ENCODE measurements around the gene CSRP1. TPM values are rescaled to one million over a fixed set of nuclear protein-coding genes. Genes with fewer than 3 reads are reported as not detected.

The CSRP1 gene
- total and polyA plus RNA-seq, 2 experiments from 2014 or later, result 78.9 to 135 TPM

DNA sequence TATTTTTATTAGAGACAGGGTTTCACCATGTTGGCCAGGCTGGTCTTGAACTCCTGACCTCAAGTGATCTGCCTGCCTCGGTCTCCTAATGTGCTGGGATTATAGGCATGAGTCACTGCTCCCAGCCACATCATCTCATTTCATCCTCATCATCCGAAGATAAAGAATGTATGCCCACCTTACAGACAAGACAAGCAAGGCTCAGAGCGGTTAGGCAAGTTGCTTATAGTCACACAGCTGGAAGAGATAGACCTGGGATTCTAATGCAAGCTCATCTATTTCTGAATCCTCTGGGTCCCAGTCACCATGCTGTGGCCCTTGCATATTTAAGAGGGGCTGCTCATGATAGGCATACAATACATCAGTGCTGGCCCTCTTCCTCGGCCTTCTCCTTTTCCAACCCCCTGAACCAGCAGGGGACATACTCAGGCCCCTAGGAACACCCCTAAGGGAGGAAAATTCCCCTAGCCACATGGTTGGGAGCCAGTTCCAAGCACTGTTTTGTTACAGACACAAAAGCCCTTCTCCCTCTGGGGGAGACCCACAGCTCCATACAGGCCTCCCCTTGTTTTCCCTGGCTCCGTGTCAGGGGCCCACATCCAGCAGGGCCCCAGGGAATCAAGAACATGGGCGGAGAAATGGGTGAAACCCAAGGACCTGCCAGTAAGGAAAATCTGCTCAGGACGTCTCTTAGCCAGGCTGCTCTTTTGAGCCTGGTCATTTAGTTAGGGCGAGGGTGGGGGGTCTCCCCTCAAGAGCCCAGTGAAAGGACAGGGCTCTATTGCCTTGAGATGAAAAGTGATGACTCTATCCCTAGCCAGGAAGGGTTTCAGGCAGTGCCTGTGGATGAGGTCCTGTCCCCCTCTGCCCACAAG, 6.9 kb downstream of the CSRP1 start:
- Histone ChIP-seq H3K36me3 (no peaks in the 10 kb centered on the region), H3K27ac (peak overlapping the region; percentile 99), H3K9me3 (ENCODE audit: low read depth) (no peaks in the 10 kb centered on the region), H3K4me1 (ENCODE audit: low read depth) (peaks cover 70% of the 10 kb centered on the region), H3K27me3 (no peaks in the 10 kb centered on the region), H3K4me3 (no peak overlapping the region)
- TF ChIP-seq, protein P1, sequence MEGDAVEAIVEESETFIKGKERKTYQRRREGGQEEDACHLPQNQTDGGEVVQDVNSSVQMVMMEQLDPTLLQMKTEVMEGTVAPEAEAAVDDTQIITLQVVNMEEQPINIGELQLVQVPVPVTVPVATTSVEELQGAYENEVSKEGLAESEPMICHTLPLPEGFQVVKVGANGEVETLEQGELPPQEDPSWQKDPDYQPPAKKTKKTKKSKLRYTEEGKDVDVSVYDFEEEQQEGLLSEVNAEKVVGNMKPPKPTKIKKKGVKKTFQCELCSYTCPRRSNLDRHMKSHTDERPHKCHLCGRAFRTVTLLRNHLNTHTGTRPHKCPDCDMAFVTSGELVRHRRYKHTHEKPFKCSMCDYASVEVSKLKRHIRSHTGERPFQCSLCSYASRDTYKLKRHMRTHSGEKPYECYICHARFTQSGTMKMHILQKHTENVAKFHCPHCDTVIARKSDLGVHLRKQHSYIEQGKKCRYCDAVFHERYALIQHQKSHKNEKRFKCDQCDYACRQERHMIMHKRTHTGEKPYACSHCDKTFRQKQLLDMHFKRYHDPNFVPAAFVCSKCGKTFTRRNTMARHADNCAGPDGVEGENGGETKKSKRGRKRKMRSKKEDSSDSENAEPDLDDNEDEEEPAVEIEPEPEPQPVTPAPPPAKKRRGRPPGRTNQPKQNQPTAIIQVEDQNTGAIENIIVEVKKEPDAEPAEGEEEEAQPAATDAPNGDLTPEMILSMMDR (IDR thresholded peaks at IDR 0.05; ENCODE audit: low read depth, low read length), result no peak
- peak in 1 of 2 donors; percentile 72 for DNase-seq (ENCODE audit: low read depth in 1 of 2, low spot score in 1 of 2)

DNA sequence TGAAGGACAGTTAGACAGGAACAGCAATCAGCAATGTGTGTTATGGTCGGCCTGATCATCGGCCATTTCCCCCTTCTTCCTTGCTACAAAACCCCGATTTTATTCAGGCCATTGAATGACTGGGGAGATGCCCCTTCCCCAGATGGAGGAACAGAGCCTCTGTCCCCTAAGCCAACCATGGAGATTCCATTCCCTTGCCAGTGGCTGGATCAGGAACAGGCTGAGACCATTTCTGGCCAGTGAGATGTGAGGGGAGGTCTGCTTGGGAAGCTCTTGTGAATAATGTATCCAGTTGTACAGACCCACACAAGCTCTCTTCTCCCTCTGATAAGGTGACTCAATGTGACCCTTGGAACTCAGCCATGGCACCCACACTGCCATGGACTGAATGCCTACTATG, 7.7 kb downstream of the CSRP1 start:
- Histone ChIP-seq H3K36me3 (no peaks in the 10 kb centered on the region), H3K4me3 (no peak overlapping the region), H3K4me1 (ENCODE audit: low read depth) (peaks cover 75% of the 10 kb centered on the region), H3K27me3 (no peaks in the 10 kb centered on the region), H3K9me3 (ENCODE audit: low read depth) (no peaks in the 10 kb centered on the region), H3K27ac (peak overlapping the region; percentile 99)
- TF ChIP-seq, protein P1 (IDR thresholded peaks at IDR 0.05; ENCODE audit: low read depth, low read length), result no peak
- no peak for DNase-seq (ENCODE audit: low read depth in 1 of 2, low spot score in 1 of 2)

DNA sequence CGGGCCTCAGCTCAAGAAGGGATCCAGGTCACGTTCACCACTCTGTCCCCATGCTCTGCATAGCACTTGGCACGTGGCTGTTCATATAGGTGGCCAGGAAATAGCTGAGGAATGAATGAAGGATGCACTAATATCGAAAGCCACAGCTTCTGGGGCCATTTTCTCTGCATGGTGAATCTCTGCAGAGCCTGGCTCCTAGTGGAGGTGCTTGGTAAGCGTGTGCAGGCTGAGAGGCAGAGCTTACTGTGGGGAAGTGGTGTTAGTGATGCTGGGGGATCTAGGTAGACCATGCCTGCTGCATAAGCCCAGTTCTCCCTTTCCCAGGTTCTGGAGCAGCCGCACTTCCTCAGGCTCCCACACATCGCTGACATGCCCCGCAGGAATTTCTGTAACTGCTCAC, 8.3 kb downstream of the CSRP1 start:
- Histone ChIP-seq H3K4me1 (ENCODE audit: low read depth) (peaks cover 75% of the 10 kb centered on the region), H3K27me3 (no peaks in the 10 kb centered on the region), H3K36me3 (no peaks in the 10 kb centered on the region), H3K9me3 (ENCODE audit: low read depth) (no peaks in the 10 kb centered on the region), H3K27ac (peak overlapping the region; percentile 99), H3K4me3 (no peak overlapping the region)
- TF ChIP-seq, protein P1 (IDR thresholded peaks at IDR 0.05; ENCODE audit: low read depth, low read length), result peak; percentile 6
- no peak for DNase-seq (ENCODE audit: low read depth in 1 of 2, low spot score in 1 of 2)

DNA sequence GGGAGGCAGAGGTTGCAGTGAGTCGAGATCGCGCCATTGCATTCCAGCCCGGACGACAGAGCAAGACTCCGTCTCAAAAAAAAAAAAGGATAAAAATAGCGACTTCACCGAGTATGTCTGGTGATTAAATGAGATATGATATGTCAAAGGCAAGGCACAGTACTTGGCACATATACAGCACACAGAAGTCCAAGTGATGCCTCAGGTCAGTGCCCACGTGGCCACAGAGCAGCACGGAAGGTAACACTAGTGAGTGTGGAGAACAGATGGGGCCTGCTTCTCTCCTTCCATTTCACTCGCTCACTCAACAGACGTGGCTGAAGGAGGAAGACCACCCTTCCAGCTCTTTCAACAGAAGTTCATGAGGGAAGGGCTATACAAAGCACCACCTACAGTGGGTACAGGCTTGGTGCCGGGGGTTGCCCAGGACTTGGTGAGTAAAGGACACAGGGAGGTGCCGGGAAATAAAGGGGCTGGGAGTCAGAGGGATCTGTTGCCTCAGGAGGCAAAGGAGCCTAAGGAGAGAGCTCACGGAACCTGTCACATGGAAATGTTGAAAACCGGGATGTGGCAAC, 8.9 kb downstream of the CSRP1 start:
- H3K9me3 ChIP-seq (ENCODE audit: low read depth), result no peaks in the 10 kb centered on the region
- H3K4me3 ChIP-seq, result no peak overlapping the region
- H3K36me3 ChIP-seq, result no peaks in the 10 kb centered on the region
- H3K4me1 ChIP-seq (ENCODE audit: low read depth), result peaks cover 75% of the 10 kb centered on the region
- DNase-seq (ENCODE audit: low read depth in 1 of 2, low spot score in 1 of 2), result no peak
- TF ChIP-seq, protein P1 (IDR thresholded peaks at IDR 0.05; ENCODE audit: low read depth, low read length), result no peak
- peak overlapping the region; percentile 99 for H3K27ac ChIP-seq
- H3K27me3 ChIP-seq, result no peaks in the 10 kb centered on the region

DNA sequence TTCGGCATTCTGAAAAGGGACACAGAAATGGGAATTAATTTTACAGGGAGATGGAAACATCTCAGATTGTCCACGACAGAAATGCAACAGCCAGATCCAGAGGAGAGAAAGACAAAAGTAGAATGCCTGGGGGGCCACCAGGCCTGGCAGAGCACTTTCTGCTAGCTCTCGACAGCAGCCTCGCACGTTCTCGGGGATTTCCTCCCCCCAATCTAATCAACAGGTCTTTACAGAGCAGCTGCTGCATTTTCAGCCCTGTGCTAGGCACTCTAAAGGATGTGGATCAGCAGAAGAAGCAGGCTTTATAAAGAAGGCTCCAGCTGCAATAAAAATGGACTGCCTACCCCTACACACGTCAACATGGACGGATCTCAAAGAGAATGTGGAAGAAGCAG, 10.6 kb downstream of the CSRP1 start:
- no peak for DNase-seq (ENCODE audit: low read depth in 1 of 2, low spot score in 1 of 2)
- Histone ChIP-seq H3K36me3 (no peaks in the 10 kb centered on the region), H3K4me3 (no peak overlapping the region), H3K4me1 (ENCODE audit: low read depth) (peaks cover 79% of the 10 kb centered on the region), H3K27me3 (no peaks in the 10 kb centered on the region), H3K27ac (peak overlapping the region; percentile 97), H3K9me3 (ENCODE audit: low read depth) (no peaks in the 10 kb centered on the region)
- TF ChIP-seq, protein P1 (IDR thresholded peaks at IDR 0.05; ENCODE audit: low read depth, low read length), result no peak

Measured in cardiac muscle cell (in vitro differentiated cells and primary cell).